SK-N-SH (cell line): ENCODE results near the gene GPANK1. TPM values are rescaled to one million over a fixed set of nuclear protein-coding genes. Genes with fewer than 3 reads are reported as not detected.
A peak's percentile ranks its signal among the peaks of the same experiment; 100 is the strongest.

Experiments used
- CTCF ChIA-PET: fragments of 300-600, 350-600 bp; formaldehyde crosslinking; extraction: SDS; loops from one replicate; lab custom pipeline; 2021; lab: Yijun Ruan, JAX
- POLR2A ChIA-PET: fragments of 350-600 bp; sonication (Branson Sonifier 250); formaldehyde crosslinking; extraction: SDS; loops from one replicate; lab custom pipeline; 2020; ENCODE audit warnings: antibody characterized with exemption, inconsistent platforms; lab: Yijun Ruan, JAX
- DNase-seq: peaks from one replicate; pipeline ENCODE4 v3.0.0; 2012
- H2AFZ ChIP-seq: fragments of 200-600 bp; sonication (generic); 2 replicates; pipeline ENCODE4 v1.8.1; 2016; ENCODE audit warnings: antibody characterized with exemption, mild to moderate bottlenecking, low read depth
- H3F3A ChIP-seq: fragments of 200-600 bp; sonication (generic); replicated peaks from 2 replicates; pipeline ENCODE3; 2016; ENCODE audit warnings: antibody characterized with exemption, mild to moderate bottlenecking; ENCODE audit not compliant: insufficient read depth
- H3K27ac ChIP-seq, 2 experiments: fragments of 200-500 bp in 1 of 2; fragments of 200-600 bp in 1 of 2; sonication (Bioruptor generic) in 1 of 2; sonication (generic), shearing (Covaris generic) in 1 of 2; 2 replicates each; pipeline versions ENCODE4 v1.5.1 to v1.6.1; 2014 to 2016; ENCODE audit warnings: low read depth in 2 of 2, inconsistent platforms in 1 of 2, low read length in 1 of 2, mild to moderate bottlenecking in 1 of 2, mixed read lengths in 1 of 2
- H3K27me3 ChIP-seq: fragments of 200-600 bp; sonication (generic), shearing (Covaris generic); 2 replicates; pipeline ENCODE4 v1.6.1; 2016; ENCODE audit warnings: mixed run types; ENCODE audit not compliant: insufficient read depth
- H3K36me3 ChIP-seq, 2 experiments: fragments of 200-500 bp in 1 of 2; fragments of 200-600 bp in 1 of 2; sonication (Bioruptor generic) in 1 of 2; sonication (generic) in 1 of 2; replicated peaks in 1 of 2; 2 replicates each; pipeline versions ENCODE3 to v1.5.1; 2014 to 2016; ENCODE audit warnings: low read length in 1 of 2, mild to moderate bottlenecking in 1 of 2; ENCODE audit not compliant: insufficient read depth in 2 of 2, control insufficient read depth in 1 of 2
- H3K4me1 ChIP-seq, 2 experiments: fragments of 200-500 bp in 1 of 2; fragments of 200-600 bp in 1 of 2; sonication (Bioruptor generic) in 1 of 2; sonication (generic), shearing (Covaris generic) in 1 of 2; 2 replicates each; pipeline versions ENCODE4 v1.5.1 to v1.6.1; 2014 to 2016; ENCODE audit warnings: low read depth in 1 of 2, low read length in 1 of 2, mixed run types in 1 of 2; ENCODE audit not compliant: insufficient read depth in 2 of 2, control insufficient read depth in 1 of 2
- H3K4me2 ChIP-seq: fragments of 200-600 bp; sonication (generic), shearing (Covaris generic); 2 replicates; pipeline ENCODE4 v1.6.1; 2017; ENCODE audit warnings: mixed run types
- H3K4me3 ChIP-seq, 2 experiments: fragments of 200-500 bp in 1 of 2; fragments of 200-600 bp in 1 of 2; sonication (Bioruptor generic) in 1 of 2; sonication (generic), shearing (Covaris generic) in 1 of 2; 2 replicates each; pipeline versions ENCODE4 v1.5.1 to v1.8.1; 2014 to 2016; ENCODE audit warnings: low read depth in 2 of 2, inconsistent platforms in 1 of 2, low read length in 1 of 2, mild to moderate bottlenecking in 1 of 2, mixed read lengths in 1 of 2, moderate library complexity in 1 of 2
- H3K79me2 ChIP-seq: fragments of 200-600 bp; sonication (generic); 2 replicates; pipeline ENCODE4 v1.8.1; 2017; ENCODE audit warnings: mild to moderate bottlenecking; ENCODE audit not compliant: insufficient read depth
- H3K9ac ChIP-seq: fragments of 200-600 bp; sonication (generic); 2 replicates; pipeline ENCODE4 v1.6.1; 2017; ENCODE audit warnings: mixed run types
- H3K9me2 ChIP-seq: fragments of 200-600 bp; sonication (generic); 2 replicates; pipeline ENCODE4 v1.6.1; 2017; ENCODE audit warnings: mixed run types
- H3K9me3 ChIP-seq: fragments of 200-600 bp; sonication (generic); 2 replicates; pipeline ENCODE4 v1.6.1; 2017; ENCODE audit warnings: mixed run types, mild to moderate bottlenecking, moderate library complexity
- H4K20me1 ChIP-seq: fragments of 200-600 bp; sonication (generic); 2 replicates; pipeline ENCODE4 v1.6.1; 2017; ENCODE audit warnings: mild to moderate bottlenecking, mixed run types; ENCODE audit not compliant: insufficient read depth
- ELF1 ChIP-seq: IDR thresholded peaks from 2 replicates; pipeline ENCODE4 v1.4.0; 2012
- EP300 ChIP-seq, 2 experiments: IDR thresholded peaks; 2 replicates each; pipeline versions ENCODE4 v1.4.0 to v1.6.1; 2012; ENCODE audit warnings: borderline replicate concordance in 1 of 2, low read depth in 1 of 2, low read length in 1 of 2
- EZH2phosphoT487 ChIP-seq: fragments of 200-600 bp; sonication (generic); IDR thresholded peaks from 2 replicates; pipeline ENCODE4 v1.6.1; 2017; ENCODE audit warnings: low read depth, mixed run types, mild to moderate bottlenecking, antibody characterized with exemption, moderate library complexity, borderline replicate concordance
- FOSL2 ChIP-seq: IDR thresholded peaks from 2 replicates; pipeline ENCODE4 v1.4.0; 2012; ENCODE audit warnings: low read depth, mild to moderate bottlenecking, moderate library complexity, borderline replicate concordance
- GATA2 ChIP-seq: sonication (generic); formaldehyde crosslinking; IDR thresholded peaks from 2 replicates; pipeline ENCODE4 v1.5.0; 2020; ENCODE audit warnings: mild to moderate bottlenecking, missing genetic modification reagents
- MXI1 ChIP-seq: IDR thresholded peaks from 2 replicates; pipeline ENCODE4 v1.6.1; 2012; ENCODE audit warnings: mild to moderate bottlenecking, low read depth, low read length, improper control_type of control experiment
- NRF1 ChIP-seq: IDR thresholded peaks from 2 replicates; pipeline ENCODE4 v1.6.1; 2012; ENCODE audit warnings: low read depth, mild to moderate bottlenecking, low read length
- POLR2AphosphoS5 ChIP-seq: IDR thresholded peaks from 2 replicates; pipeline ENCODE4 v1.6.1; 2012; ENCODE audit warnings: low read depth, low read length
- RXRA ChIP-seq: IDR thresholded peaks from 2 replicates; pipeline ENCODE4 v1.4.0; 2012; ENCODE audit warnings: low read depth, mild to moderate bottlenecking, borderline replicate concordance
- SIN3A ChIP-seq: IDR thresholded peaks from 2 replicates; pipeline ENCODE4 v1.6.1; 2012; ENCODE audit warnings: low read depth, mild to moderate bottlenecking, low read length, moderate library complexity, borderline replicate concordance
- TCF12 ChIP-seq: IDR thresholded peaks from 2 replicates; pipeline ENCODE4 v1.4.0; 2012
- WGBS: methylation state at CpG from one replicate; pipeline ENCODE4 v1.1.6; 2017; ENCODE audit warnings: low lambda C conversion rate; 5-methylcytosine and 5-hydroxymethylcytosine counted together
- polyA plus RNA-seq, 3 experiments: library from polyadenylated mRNA; depleted of rRNA; stranded (reverse); fragments of >200 nt; gene quantifications; 2 replicates each; pipeline ENCODE4 v1.2.3, GENCODE V29; 2012
- TF ChIP-seq, protein P1 (sequence below): IDR thresholded peaks from 2 replicates; pipeline ENCODE4; 2012
- TF ChIP-seq, protein P2 (sequence below): fragments of 150-350 bp; IDR thresholded peaks from 2 replicates; pipeline ENCODE4 v1.6.1; 2017; ENCODE audit warnings: antibody characterized with exemption, low read length, low read depth, borderline replicate concordance

GPANK1 gene
- polyA plus RNA-seq, 1 of the 3 experiments (the other 2 are of a cell fraction): 19.1 TPM

DNA sequence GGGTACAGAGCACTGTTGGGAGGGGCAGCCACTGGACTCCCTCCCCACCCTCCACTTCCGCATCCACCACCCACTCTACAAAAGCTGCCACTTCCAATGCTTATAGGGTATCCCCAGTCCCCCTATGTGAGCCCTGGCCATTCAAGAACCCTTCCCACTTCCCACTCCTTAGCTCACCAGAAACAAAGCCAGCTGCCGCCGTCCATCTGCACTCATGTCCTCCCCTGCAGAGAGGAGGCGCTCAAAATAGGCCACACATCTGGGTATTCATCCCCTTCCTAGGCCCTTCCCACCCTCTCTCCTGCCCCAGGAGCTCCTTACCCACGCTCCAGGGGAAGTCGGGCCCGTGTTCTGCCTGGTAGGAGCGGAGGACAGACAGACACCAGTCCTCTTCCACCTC is 22.5 kb upstream of the GPANK1 start:
- TF ChIP-seq SIN3A (no peak), FOSL2 (no peak), GATA2 (CRISPR knock-in tag) (no peak), EZH2phosphoT487 (no peak), ELF1 (no peak), EP300 (IDR thresholded peaks at IDR 0.05; ENCODE audit: borderline replicate concordance in 1 of 2, low read depth in 1 of 2, low read length in 1 of 2) (no peak), MXI1 (no peak), RXRA (no peak), NRF1 (no peak)
- Histone ChIP-seq H3K27me3 (no peaks in the 10 kb centered on the region), H3F3A (no peaks in the 10 kb centered on the region), H3K9me3 (no peaks in the 10 kb centered on the region), H3K9me2 (no peaks in the 10 kb centered on the region), H3K9ac (no peak overlapping the region), H2AFZ (no peak overlapping the region), H3K4me1 (no peaks in the 10 kb centered on the region), H3K79me2 (no peaks in the 10 kb centered on the region), H3K36me3 (peaks cover 8 to 46% of the 10 kb centered on the region in 2 experiments), H4K20me1 (no peaks in the 10 kb centered on the region), H3K4me2 (no peak overlapping the region), H3K27ac (no peak overlapping the region), H3K4me3 (no peak overlapping the region)
- 97% methylated on average over 8 of the region's 8 CpGs for WGBS
- ChIA-PET CTCF (interaction anchor here (1.0 kb wide), 2 partner anchors 43 to 137 kb away, joined by 3 to 4 read pairs; no protein-coding TSS in a partner anchor), POLR2A (no interaction called here)
- DNase-seq: peak; percentile 15

DNA sequence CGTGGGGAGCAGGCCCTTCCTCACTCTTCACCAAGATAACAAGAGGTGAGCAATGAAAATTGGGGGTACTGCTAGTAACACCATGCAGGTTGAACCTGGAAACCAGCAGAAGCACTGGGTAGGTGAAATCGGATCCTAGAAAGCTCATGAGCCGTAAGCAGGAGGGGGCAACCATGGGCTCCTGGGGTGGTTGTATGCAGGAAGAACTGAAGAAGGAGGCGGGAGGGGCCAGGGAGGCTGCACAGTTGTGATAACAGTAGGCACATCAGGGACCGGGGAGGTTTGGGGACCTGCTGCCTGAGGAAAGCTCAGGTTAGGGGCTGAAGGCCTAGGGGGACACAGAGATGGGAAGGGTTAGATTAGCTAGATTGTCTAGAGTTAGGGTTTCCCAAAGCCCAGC is 21.7 kb upstream of the GPANK1 start:
- DNase-seq: no peak
- Histone ChIP-seq H3K4me3 (no peak overlapping the region), H2AFZ (no peak overlapping the region), H3K9ac (no peak overlapping the region), H3K27ac (no peak overlapping the region), H3F3A (no peaks in the 10 kb centered on the region), H3K36me3 (peaks cover 8 to 40% of the 10 kb centered on the region in 2 experiments), H3K4me1 (no peaks in the 10 kb centered on the region), H3K9me2 (no peaks in the 10 kb centered on the region), H4K20me1 (no peaks in the 10 kb centered on the region), H3K27me3 (no peaks in the 10 kb centered on the region), H3K79me2 (no peaks in the 10 kb centered on the region), H3K9me3 (no peaks in the 10 kb centered on the region), H3K4me2 (no peak overlapping the region)
- TF ChIP-seq, protein P1, sequence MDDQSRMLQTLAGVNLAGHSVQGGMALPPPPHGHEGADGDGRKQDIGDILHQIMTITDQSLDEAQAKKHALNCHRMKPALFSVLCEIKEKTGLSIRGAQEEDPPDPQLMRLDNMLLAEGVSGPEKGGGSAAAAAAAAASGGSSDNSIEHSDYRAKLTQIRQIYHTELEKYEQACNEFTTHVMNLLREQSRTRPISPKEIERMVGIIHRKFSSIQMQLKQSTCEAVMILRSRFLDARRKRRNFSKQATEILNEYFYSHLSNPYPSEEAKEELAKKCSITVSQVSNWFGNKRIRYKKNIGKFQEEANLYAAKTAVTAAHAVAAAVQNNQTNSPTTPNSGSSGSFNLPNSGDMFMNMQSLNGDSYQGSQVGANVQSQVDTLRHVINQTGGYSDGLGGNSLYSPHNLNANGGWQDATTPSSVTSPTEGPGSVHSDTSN: no peak
- no peak for TF ChIP-seq TCF12
- no peak for TF ChIP-seq MXI1
- no peak for TF ChIP-seq POLR2AphosphoS5
- TF ChIP-seq, protein P2, sequence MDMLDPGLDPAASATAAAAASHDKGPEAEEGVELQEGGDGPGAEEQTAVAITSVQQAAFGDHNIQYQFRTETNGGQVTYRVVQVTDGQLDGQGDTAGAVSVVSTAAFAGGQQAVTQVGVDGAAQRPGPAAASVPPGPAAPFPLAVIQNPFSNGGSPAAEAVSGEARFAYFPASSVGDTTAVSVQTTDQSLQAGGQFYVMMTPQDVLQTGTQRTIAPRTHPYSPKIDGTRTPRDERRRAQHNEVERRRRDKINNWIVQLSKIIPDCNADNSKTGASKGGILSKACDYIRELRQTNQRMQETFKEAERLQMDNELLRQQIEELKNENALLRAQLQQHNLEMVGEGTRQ: no peak
- ChIA-PET CTCF (interaction anchor here (1.1 kb wide), 1 partner anchor 177 kb away, joined by 3 read pairs; no protein-coding TSS in a partner anchor), POLR2A (no interaction called here)
- 90% methylated on average over 5 of the region's 5 CpGs for WGBS
